ENCODE results near the gene ARHGAP10.
"Not testable (repeated sequence)": the region's sequence is repeated elsewhere in the genome, so short reads cannot be mapped to it uniquely, and the experiment has no call there.

The ARHGAP10 gene

GRCh38 chr4:147862043-147862692 is 130.3 kb downstream of the ARHGAP10 start:
- DNase-seq = no peak
- no peak for TF ChIP-seq POLR2A (IDR thresholded peaks at IDR 0.05; ENCODE audit: low read length)
- TF ChIP-seq GATA1 (IDR thresholded peaks at IDR 0.05; ENCODE audit: low read depth, low read length) = no peak

GRCh38 chr4:147863111-147863747 is 131.3 kb downstream of the ARHGAP10 start:
- TF ChIP-seq GATA1 (IDR thresholded peaks at IDR 0.05; ENCODE audit: low read depth, low read length) (no peak), POLR2A (IDR thresholded peaks at IDR 0.05; ENCODE audit: low read length) (no peak)
- no peak for DNase-seq

GRCh38 chr4:147863808-147864472 is 132.1 kb downstream of the ARHGAP10 start:
- no peak for TF ChIP-seq GATA1 (IDR thresholded peaks at IDR 0.05; ENCODE audit: low read depth, low read length)
- no peak for TF ChIP-seq POLR2A (IDR thresholded peaks at IDR 0.05; ENCODE audit: low read length)
- no peak for DNase-seq

- TF ChIP-seq POLR2A (IDR thresholded peaks at IDR 0.05; ENCODE audit: low read length) = no peak
- TF ChIP-seq GATA1 (IDR thresholded peaks at IDR 0.05; ENCODE audit: low read depth, low read length) = no peak
- no peak for DNase-seq
Measured at GRCh38 chr4:147864607-147865006, 132.7 kb downstream of the ARHGAP10 start.

- no peak for DNase-seq
- TF ChIP-seq POLR2A (IDR thresholded peaks at IDR 0.05; ENCODE audit: low read length) = no peak
- TF ChIP-seq GATA1 (IDR thresholded peaks at IDR 0.05; ENCODE audit: low read depth, low read length) = no peak
Measured at GRCh38 chr4:147865926-147866325, 134.0 kb downstream of the ARHGAP10 start.

GRCh38 chr4:147866532-147867271 is 134.8 kb downstream of the ARHGAP10 start:
- DNase-seq = peak; percentile 85 to 92
- TF ChIP-seq POLR2A (IDR thresholded peaks at IDR 0.05; ENCODE audit: low read length) = no peak
- no peak for TF ChIP-seq GATA1 (IDR thresholded peaks at IDR 0.05; ENCODE audit: low read depth, low read length)

GRCh38 chr4:147874109-147874508 is 142.2 kb downstream of the ARHGAP10 start:
- no peak for DNase-seq
- TF ChIP-seq GATA1 (IDR thresholded peaks at IDR 0.05; ENCODE audit: low read depth, low read length) (no peak), POLR2A (IDR thresholded peaks at IDR 0.05; ENCODE audit: low read length) (no peak)

GRCh38 chr4:147877308-147877771 is 145.5 kb downstream of the ARHGAP10 start:
- no peak for DNase-seq
- TF ChIP-seq POLR2A (IDR thresholded peaks at IDR 0.05; ENCODE audit: low read length) = no peak
- TF ChIP-seq GATA1 (IDR thresholded peaks at IDR 0.05; ENCODE audit: low read depth, low read length) = no peak

- DNase-seq = no peak
- no peak for TF ChIP-seq POLR2A (IDR thresholded peaks at IDR 0.05; ENCODE audit: low read length)
- no peak for TF ChIP-seq GATA1 (IDR thresholded peaks at IDR 0.05; ENCODE audit: low read depth, low read length)
Measured at GRCh38 chr4:147879676-147880075, 147.8 kb downstream of the ARHGAP10 start.

- DNase-seq = no peak
- no peak for TF ChIP-seq GATA1 (IDR thresholded peaks at IDR 0.05; ENCODE audit: low read depth, low read length)
- TF ChIP-seq POLR2A (IDR thresholded peaks at IDR 0.05; ENCODE audit: low read length) = no peak
Measured at GRCh38 chr4:147880511-147880910, 148.6 kb downstream of the ARHGAP10 start.

- TF ChIP-seq GATA1 (IDR thresholded peaks at IDR 0.05; ENCODE audit: low read depth, low read length) (no peak), POLR2A (IDR thresholded peaks at IDR 0.05; ENCODE audit: low read length) (no peak)
- no peak for DNase-seq
Measured at GRCh38 chr4:147884536-147884935, 152.6 kb downstream of the ARHGAP10 start.

- DNase-seq = not testable (repeated sequence)
Measured at GRCh38 chr4:147885216-147885615, 153.3 kb downstream of the ARHGAP10 start.

GRCh38 chr4:147891476-147892115 is 159.7 kb downstream of the ARHGAP10 start:
- no peak for DNase-seq

More at GRCh38 chr4:147891476-147892115, 159.7 kb downstream of the ARHGAP10 start:
- no peak for TF ChIP-seq GATA1 (IDR thresholded peaks at IDR 0.05; ENCODE audit: low read depth, low read length)
- no peak for TF ChIP-seq POLR2A (IDR thresholded peaks at IDR 0.05; ENCODE audit: low read length)

Measured in erythroblast (primary cell).